OCI-LY3 (cell line): ENCODE data around the gene TDRD7.

ENCODE experiments used
- H2AFZ ChIP-seq: fragments of 200-600, 300-600 bp; shearing (Covaris generic); 2 replicates; pipeline ENCODE4 v1.6.0; 2014; ENCODE audit warnings: antibody characterized with exemption, low read depth, low read length
- H3K27ac ChIP-seq: fragments of 200-600, 300-600 bp; sonication (generic); 2 replicates; pipeline ENCODE4 v1.5.1; 2014; ENCODE audit warnings: mild to moderate bottlenecking, low read length, moderate library complexity, mixed read lengths
- H3K27me3 ChIP-seq: fragments of 200-600, 300-600 bp; sonication (generic); 2 replicates; pipeline ENCODE4 v1.6.1; 2014; ENCODE audit warnings: low read depth, low read length, mixed read lengths
- H3K36me3 ChIP-seq: fragments of 200-600, 300-600 bp; sonication (generic); replicated peaks from 2 replicates; pipeline ENCODE3; 2014; ENCODE audit warnings: low read depth, low read length, mixed read lengths
- H3K4me1 ChIP-seq: fragments of 300-600, 200-600 bp; sonication (generic); 2 replicates; pipeline ENCODE4 v1.6.1; 2014; ENCODE audit warnings: low read length, mixed read lengths
- H3K4me2 ChIP-seq: fragments of 200-600, 300-600 bp; sonication (generic); 2 replicates; pipeline ENCODE4 v1.6.1; 2014; ENCODE audit warnings: low read length, mixed read lengths
- H3K4me3 ChIP-seq: fragments of 300-600, 200-600 bp; sonication (generic); 2 replicates; pipeline ENCODE4 v1.5.1; 2014; ENCODE audit warnings: antibody characterized with exemption, mild to moderate bottlenecking, low read length, moderate library complexity
- H3K79me2 ChIP-seq: fragments of 300-600, 200-600 bp; shearing (Covaris generic); 2 replicates; pipeline ENCODE4 v1.6.1; 2014; ENCODE audit warnings: mild to moderate bottlenecking, low read length, mixed read lengths
- H3K9ac ChIP-seq: fragments of 300-600, 200-600 bp; shearing (Covaris generic); 2 replicates; pipeline ENCODE4 v1.6.0; 2014; ENCODE audit warnings: mild to moderate bottlenecking, low read length, moderate library complexity
- H3K9me3 ChIP-seq: fragments of 200-600, 300-600 bp; shearing (Covaris generic); 2 replicates; pipeline ENCODE4 v1.6.1; 2014; ENCODE audit warnings: low read length, mixed read lengths; ENCODE audit not compliant: insufficient read depth
- H4K20me1 ChIP-seq: fragments of 200-600, 300-600 bp; sonication (generic); 2 replicates; pipeline ENCODE4 v1.6.1; 2016; ENCODE audit warnings: low read length, mixed read lengths; ENCODE audit not compliant: insufficient read depth
- CTCF ChIP-seq: fragments of 200-600, 300-600 bp; sonication (generic); IDR thresholded peaks from 2 replicates; pipeline ENCODE4 v1.5.1; 2014; ENCODE audit warnings: antibody characterized with exemption, low read length, low read depth
- EZH2phosphoT487 ChIP-seq: fragments of 200-600 bp; shearing (Covaris generic); IDR thresholded peaks from 2 replicates; pipeline ENCODE4 v1.6.1; 2018; ENCODE audit warnings: antibody characterized with exemption, mixed run types, low read depth

The TDRD7 gene

GRCh38 chr9:97502222-97502983, 90.5 kb downstream of the TDRD7 start:
- no peaks in the 10 kb centered on the region for H3K9me3 ChIP-seq
- H3K36me3 ChIP-seq = no peaks in the 10 kb centered on the region
- no peaks in the 10 kb centered on the region for H3K79me2 ChIP-seq
- no peak overlapping the region for H2AFZ ChIP-seq
- H4K20me1 ChIP-seq = no peaks in the 10 kb centered on the region
- H3K4me2 ChIP-seq = peak overlapping the region; percentile 82
- H3K27ac ChIP-seq = no peak overlapping the region
- peaks cover 67% of the 10 kb centered on the region for H3K27me3 ChIP-seq
- peaks cover 7% of the 10 kb centered on the region for H3K4me1 ChIP-seq
- peak overlapping the region; percentile 89 for H3K4me3 ChIP-seq
- TF ChIP-seq CTCF (no peak), EZH2phosphoT487 (no peak)
- H3K9ac ChIP-seq = peak overlapping the region; percentile 51; the same call in 1 of the 2 replicates

- Histone ChIP-seq H2AFZ (no peak overlapping the region), H4K20me1 (no peaks in the 10 kb centered on the region), H3K79me2 (no peaks in the 10 kb centered on the region), H3K9me3 (no peaks in the 10 kb centered on the region), H3K9ac (no peak overlapping the region), H3K27ac (no peak overlapping the region), H3K4me3 (no peak overlapping the region), H3K4me1 (peaks cover 7% of the 10 kb centered on the region), H3K27me3 (peaks cover 67% of the 10 kb centered on the region), H3K4me2 (no peak overlapping the region), H3K36me3 (no peaks in the 10 kb centered on the region)
- TF ChIP-seq CTCF (no peak), EZH2phosphoT487 (no peak)
Measured at GRCh38 chr9:97502984-97503861, 91.3 kb downstream of the TDRD7 start.

- TF ChIP-seq CTCF = no peak
- no peak for TF ChIP-seq EZH2phosphoT487
- Histone ChIP-seq H3K4me2 (no peak overlapping the region), H3K4me1 (peaks cover 7% of the 10 kb centered on the region), H3K27ac (no peak overlapping the region), H3K9me3 (no peaks in the 10 kb centered on the region), H2AFZ (no peak overlapping the region), H3K9ac (no peak overlapping the region), H3K79me2 (no peaks in the 10 kb centered on the region), H3K4me3 (no peak overlapping the region), H3K36me3 (no peaks in the 10 kb centered on the region), H3K27me3 (peaks cover 67% of the 10 kb centered on the region), H4K20me1 (no peaks in the 10 kb centered on the region)
Measured at GRCh38 chr9:97503862-97504210, 91.9 kb downstream of the TDRD7 start.
